SK-N-SH treated with all-trans-retinoic acid at 6 μM for 48 hours (cell line): ENCODE measurements around the gene ANKRD44.

Experiments used
- ATAC-seq: fragments of 200-7000 bp; cut with Tn5 transposase; 3 replicates; pipeline ENCODE4 v1.9.1; 2020; ENCODE audit warnings: mild to moderate bottlenecking, moderate library complexity
- ARNTL ChIP-seq: fragments of 450-650 bp; formaldehyde crosslinking; IDR thresholded peaks from 2 replicates; pipeline ENCODE4 v1.5.0; 2020; ENCODE audit warnings: low read depth, mild to moderate bottlenecking, moderate library complexity, borderline replicate concordance
- BACH2 ChIP-seq: fragments of 250-450 bp; sonication (Bioruptor Pico); IDR thresholded peaks from 2 replicates; pipeline ENCODE4 v1.9.0; 2021; ENCODE audit warnings: mild to moderate bottlenecking, borderline replicate concordance
- CSDC2 ChIP-seq: fragments of 250-450 bp; sonication (Bioruptor Pico); IDR thresholded peaks from 2 replicates; pipeline ENCODE4 v1.5.0; 2020; ENCODE audit warnings: mild to moderate bottlenecking, moderate library complexity
- ESRRG ChIP-seq: fragments of 250-450 bp; sonication (Bioruptor Pico); IDR thresholded peaks from 2 replicates; pipeline ENCODE4 v1.6.1; 2021; ENCODE audit warnings: mild to moderate bottlenecking
- GLIS3 ChIP-seq: fragments of 250-450 bp; sonication (Bioruptor Pico); IDR thresholded peaks from 2 replicates; pipeline ENCODE4 v1.5.0; 2020; ENCODE audit warnings: mild to moderate bottlenecking, moderate library complexity
- ISL1 ChIP-seq: fragments of 250-450 bp; sonication (Bioruptor Pico); IDR thresholded peaks from 2 replicates; pipeline ENCODE4 v2.1.2; 2022; ENCODE audit warnings: mild to moderate bottlenecking, moderate library complexity
- PPARA ChIP-seq: fragments of 250-450 bp; sonication (Bioruptor Pico); IDR thresholded peaks from 2 replicates; pipeline ENCODE4 v1.5.0; 2020; ENCODE audit warnings: mild to moderate bottlenecking, borderline replicate concordance
- RARB ChIP-seq: fragments of 250-450 bp; sonication (Bioruptor Pico); IDR thresholded peaks from 2 replicates; pipeline ENCODE4 v1.8.0; 2021; ENCODE audit warnings: mild to moderate bottlenecking, moderate library complexity
- SNAI2 ChIP-seq: fragments of 250-450 bp; sonication (Bioruptor Pico); IDR thresholded peaks from 2 replicates; pipeline ENCODE4 v1.5.0; 2020; ENCODE audit warnings: mild to moderate bottlenecking, moderate library complexity
- TCF4 ChIP-seq: fragments of 250-450 bp; sonication (Bioruptor Pico); IDR thresholded peaks from 2 replicates; pipeline ENCODE4 v1.8.0; 2021; ENCODE audit warnings: mild to moderate bottlenecking, moderate library complexity, borderline replicate concordance
- TOX ChIP-seq: fragments of 250-450 bp; sonication (Bioruptor Pico); IDR thresholded peaks from 2 replicates; pipeline ENCODE4 v1.8.0; 2021; ENCODE audit warnings: mild to moderate bottlenecking, moderate library complexity, borderline replicate concordance
- ZFP3 ChIP-seq: fragments of 250-450 bp; sonication (Bioruptor Pico); IDR thresholded peaks from 2 replicates; pipeline ENCODE4 v1.5.0; 2020; ENCODE audit warnings: mild to moderate bottlenecking, moderate library complexity
- ZFP30 ChIP-seq: fragments of 450-650 bp; formaldehyde crosslinking; IDR thresholded peaks from 2 replicates; pipeline ENCODE4 v1.5.0; 2022; ENCODE audit warnings: mild to moderate bottlenecking, moderate library complexity
- ZNF565 ChIP-seq: fragments of 450-650 bp; formaldehyde crosslinking; conservative IDR thresholded peaks from 2 replicates; pipeline ENCODE4 v1.5.0; 2020; ENCODE audit warnings: low read depth, mild to moderate bottlenecking, moderate library complexity
- ZNF8 ChIP-seq: fragments of 450-650 bp; formaldehyde crosslinking; IDR thresholded peaks from 2 replicates; pipeline ENCODE4 v1.5.0; 2020; ENCODE audit warnings: mild to moderate bottlenecking, moderate library complexity
- TF ChIP-seq, protein P1 (sequence below): fragments of 250-450 bp; sonication (Bioruptor Pico); IDR thresholded peaks from 2 replicates; pipeline ENCODE4 v1.5.1; 2020; ENCODE audit warnings: low read depth, mild to moderate bottlenecking, moderate library complexity
- TF ChIP-seq, protein P2 (sequence below): fragments of 250-450 bp; sonication (Bioruptor Pico); IDR thresholded peaks from 2 replicates; pipeline ENCODE4 v1.5.0; 2020; ENCODE audit warnings: mild to moderate bottlenecking, moderate library complexity
- TF ChIP-seq, protein P3 (sequence below): fragments of 250-450 bp; sonication (Bioruptor Pico); IDR thresholded peaks from 2 replicates; pipeline ENCODE4 v1.8.0; 2020; ENCODE audit warnings: mild to moderate bottlenecking, moderate library complexity, borderline replicate concordance

Gene ANKRD44

DNA sequence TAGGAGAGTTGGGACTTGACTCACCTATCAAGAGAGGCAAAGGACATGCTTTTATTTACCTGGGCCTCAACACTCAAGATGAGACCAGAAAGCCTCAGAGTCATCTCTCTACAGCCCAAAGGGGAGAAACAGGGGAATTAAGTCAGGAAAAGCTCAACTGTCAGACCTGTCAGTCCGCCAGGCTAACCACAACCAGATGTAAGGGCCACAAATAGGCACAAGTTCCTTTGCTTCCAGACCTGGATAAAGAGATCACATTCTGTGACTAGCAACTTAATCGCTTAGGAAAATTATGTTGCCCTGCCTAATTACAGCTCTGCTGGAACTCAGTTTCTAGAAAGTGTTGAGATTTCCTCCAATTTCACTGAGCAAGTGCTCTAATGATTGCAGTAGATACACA is 67.9 kb downstream of the ANKRD44 start:
- ATAC-seq = no peak
- TF ChIP-seq, protein P1, sequence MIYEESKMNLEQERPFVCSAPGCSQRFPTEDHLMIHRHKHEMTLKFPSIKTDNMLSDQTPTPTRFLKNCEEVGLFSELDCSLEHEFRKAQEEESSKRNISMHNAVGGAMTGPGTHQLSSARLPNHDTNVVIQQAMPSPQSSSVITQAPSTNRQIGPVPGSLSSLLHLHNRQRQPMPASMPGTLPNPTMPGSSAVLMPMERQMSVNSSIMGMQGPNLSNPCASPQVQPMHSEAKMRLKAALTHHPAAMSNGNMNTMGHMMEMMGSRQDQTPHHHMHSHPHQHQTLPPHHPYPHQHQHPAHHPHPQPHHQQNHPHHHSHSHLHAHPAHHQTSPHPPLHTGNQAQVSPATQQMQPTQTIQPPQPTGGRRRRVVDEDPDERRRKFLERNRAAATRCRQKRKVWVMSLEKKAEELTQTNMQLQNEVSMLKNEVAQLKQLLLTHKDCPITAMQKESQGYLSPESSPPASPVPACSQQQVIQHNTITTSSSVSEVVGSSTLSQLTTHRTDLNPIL (CRISPR knock-in tag) = no peak
- no peak for TF ChIP-seq PPARA (CRISPR knock-in tag)
- TF ChIP-seq TCF4 (CRISPR knock-in tag) = no peak
- TF ChIP-seq, protein P2, sequence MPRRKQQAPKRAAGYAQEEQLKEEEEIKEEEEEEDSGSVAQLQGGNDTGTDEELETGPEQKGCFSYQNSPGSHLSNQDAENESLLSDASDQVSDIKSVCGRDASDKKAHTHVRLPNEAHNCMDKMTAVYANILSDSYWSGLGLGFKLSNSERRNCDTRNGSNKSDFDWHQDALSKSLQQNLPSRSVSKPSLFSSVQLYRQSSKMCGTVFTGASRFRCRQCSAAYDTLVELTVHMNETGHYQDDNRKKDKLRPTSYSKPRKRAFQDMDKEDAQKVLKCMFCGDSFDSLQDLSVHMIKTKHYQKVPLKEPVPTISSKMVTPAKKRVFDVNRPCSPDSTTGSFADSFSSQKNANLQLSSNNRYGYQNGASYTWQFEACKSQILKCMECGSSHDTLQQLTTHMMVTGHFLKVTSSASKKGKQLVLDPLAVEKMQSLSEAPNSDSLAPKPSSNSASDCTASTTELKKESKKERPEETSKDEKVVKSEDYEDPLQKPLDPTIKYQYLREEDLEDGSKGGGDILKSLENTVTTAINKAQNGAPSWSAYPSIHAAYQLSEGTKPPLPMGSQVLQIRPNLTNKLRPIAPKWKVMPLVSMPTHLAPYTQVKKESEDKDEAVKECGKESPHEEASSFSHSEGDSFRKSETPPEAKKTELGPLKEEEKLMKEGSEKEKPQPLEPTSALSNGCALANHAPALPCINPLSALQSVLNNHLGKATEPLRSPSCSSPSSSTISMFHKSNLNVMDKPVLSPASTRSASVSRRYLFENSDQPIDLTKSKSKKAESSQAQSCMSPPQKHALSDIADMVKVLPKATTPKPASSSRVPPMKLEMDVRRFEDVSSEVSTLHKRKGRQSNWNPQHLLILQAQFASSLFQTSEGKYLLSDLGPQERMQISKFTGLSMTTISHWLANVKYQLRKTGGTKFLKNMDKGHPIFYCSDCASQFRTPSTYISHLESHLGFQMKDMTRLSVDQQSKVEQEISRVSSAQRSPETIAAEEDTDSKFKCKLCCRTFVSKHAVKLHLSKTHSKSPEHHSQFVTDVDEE = no peak
- TF ChIP-seq ZNF565 (CRISPR knock-in tag) = no peak
- no peak for TF ChIP-seq ZNF8 (CRISPR knock-in tag)
- TF ChIP-seq CSDC2 (CRISPR knock-in tag) = no peak
- no peak for TF ChIP-seq TOX (CRISPR knock-in tag)
- TF ChIP-seq BACH2 (CRISPR knock-in tag) = no peak
- TF ChIP-seq, protein P3, sequence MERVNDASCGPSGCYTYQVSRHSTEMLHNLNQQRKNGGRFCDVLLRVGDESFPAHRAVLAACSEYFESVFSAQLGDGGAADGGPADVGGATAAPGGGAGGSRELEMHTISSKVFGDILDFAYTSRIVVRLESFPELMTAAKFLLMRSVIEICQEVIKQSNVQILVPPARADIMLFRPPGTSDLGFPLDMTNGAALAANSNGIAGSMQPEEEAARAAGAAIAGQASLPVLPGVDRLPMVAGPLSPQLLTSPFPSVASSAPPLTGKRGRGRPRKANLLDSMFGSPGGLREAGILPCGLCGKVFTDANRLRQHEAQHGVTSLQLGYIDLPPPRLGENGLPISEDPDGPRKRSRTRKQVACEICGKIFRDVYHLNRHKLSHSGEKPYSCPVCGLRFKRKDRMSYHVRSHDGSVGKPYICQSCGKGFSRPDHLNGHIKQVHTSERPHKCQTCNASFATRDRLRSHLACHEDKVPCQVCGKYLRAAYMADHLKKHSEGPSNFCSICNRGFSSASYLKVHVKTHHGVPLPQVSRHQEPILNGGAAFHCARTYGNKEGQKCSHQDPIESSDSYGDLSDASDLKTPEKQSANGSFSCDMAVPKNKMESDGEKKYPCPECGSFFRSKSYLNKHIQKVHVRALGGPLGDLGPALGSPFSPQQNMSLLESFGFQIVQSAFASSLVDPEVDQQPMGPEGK = no peak
- no peak for TF ChIP-seq ISL1 (CRISPR knock-in tag)
- no peak for TF ChIP-seq SNAI2 (CRISPR knock-in tag)
- TF ChIP-seq GLIS3 (CRISPR knock-in tag) = no peak
- TF ChIP-seq ZFP3 = no peak
- TF ChIP-seq RARB (CRISPR knock-in tag) = no peak
- no peak for TF ChIP-seq ARNTL (CRISPR knock-in tag)
- no peak for TF ChIP-seq ESRRG (CRISPR knock-in tag)

DNA sequence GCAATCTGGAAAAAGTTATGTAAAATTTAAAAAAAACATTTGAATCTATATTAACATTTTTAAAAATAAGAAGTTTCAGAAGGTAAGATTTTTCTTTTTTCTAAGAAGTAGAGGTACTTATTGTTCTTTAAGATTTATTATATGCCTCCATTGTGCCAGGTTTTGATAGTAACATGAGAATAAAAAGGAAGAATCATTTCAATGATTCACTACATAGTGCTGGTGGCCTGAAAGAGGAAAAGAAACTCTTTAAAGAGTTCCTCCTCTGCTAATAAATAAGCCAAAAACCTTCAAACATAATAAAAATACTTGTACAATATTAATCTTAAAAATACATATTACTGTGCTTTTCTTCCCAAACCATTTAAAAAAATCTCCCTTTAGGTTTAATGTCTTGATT is 69.0 kb downstream of the ANKRD44 start:
- no peak for ATAC-seq

DNA sequence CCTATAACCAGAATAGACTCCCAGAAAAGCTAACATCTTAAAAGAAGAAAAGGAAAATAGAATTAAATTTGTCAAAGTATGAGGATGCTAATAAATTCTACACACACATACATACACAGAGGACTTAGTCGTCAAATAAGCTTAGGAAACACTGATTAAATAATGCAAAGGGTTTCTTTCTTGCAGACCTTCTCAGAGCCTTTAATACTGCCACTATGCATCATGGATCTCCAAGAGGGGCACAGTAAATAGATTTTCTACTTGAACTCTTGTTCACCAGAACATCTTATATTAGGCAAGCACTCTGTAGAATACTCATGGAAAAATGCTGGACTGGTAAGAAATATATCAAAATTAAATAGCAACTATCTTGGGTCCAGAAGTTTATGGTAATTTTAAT is 69.4 kb downstream of the ANKRD44 start:
- no peak for TF ChIP-seq ZFP30 (CRISPR knock-in tag)
- no peak for TF ChIP-seq GLIS3 (CRISPR knock-in tag)
- TF ChIP-seq ZFP3 = no peak
- TF ChIP-seq TOX (CRISPR knock-in tag) = no peak
- TF ChIP-seq, protein P2 = no peak
- no peak for TF ChIP-seq ISL1 (CRISPR knock-in tag)
- no peak for TF ChIP-seq ZNF8 (CRISPR knock-in tag)
- TF ChIP-seq, protein P1 (CRISPR knock-in tag) = no peak

More for the DNA sequence above, 69.0 kb downstream of the ANKRD44 start:
- TF ChIP-seq ZNF8 (CRISPR knock-in tag) = no peak
- TF ChIP-seq, protein P1 (CRISPR knock-in tag) = no peak
- no peak for TF ChIP-seq ARNTL (CRISPR knock-in tag)
- no peak for TF ChIP-seq RARB (CRISPR knock-in tag)

More for the DNA sequence above, 69.4 kb downstream of the ANKRD44 start:
- no peak for ATAC-seq
